ENCODE results near the gene MZT2A. TPM values are rescaled to one million over a fixed set of nuclear protein-coding genes. Genes with fewer than 3 reads are reported as not detected.
"Not testable (repeated sequence)": the region's sequence is repeated elsewhere in the genome, so short reads cannot be mapped to it uniquely, and the experiment has no call there.

MZT2A gene
- total RNA-seq, 1 donor: 52.7 TPM

GRCh38 chr2:131516011-131516410 is 23.8 kb upstream of the MZT2A start:
- no peak for DNase-seq (ENCODE audit: low read depth)
- no peak for TF ChIP-seq CTCF (IDR thresholded peaks at IDR 0.05; ENCODE audit: insufficient read depth, low read depth, low read length)
- no peak overlapping the region for H3K4me3 ChIP-seq (ENCODE audit: low read depth, low read length)

DNA sequence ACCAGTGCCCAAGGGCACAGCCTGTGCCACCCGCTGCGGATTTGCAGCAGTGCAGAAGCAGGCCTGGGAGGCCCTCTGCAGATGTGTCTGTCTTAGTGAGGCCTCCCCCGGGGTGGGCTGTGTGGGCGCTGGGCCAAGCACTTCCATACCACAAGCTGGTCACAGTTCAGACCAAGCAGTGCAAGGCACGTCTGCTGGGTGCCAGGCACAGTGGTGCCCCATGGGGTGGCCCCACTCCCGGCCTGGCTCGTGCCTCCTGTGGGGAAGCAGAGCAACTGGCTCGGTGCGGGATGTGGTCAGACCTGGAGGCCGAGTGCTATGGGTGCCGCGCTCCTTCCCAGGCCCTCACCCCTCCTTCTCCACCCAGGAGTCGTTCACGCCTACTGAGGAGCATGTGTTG is 23.0 kb upstream of the MZT2A start:
- DNase-seq (ENCODE audit: low read depth); H3K4me3 ChIP-seq (ENCODE audit: low read depth, low read length): not testable (repeated sequence)

- not testable (repeated sequence) for H3K4me3 ChIP-seq (ENCODE audit: low read depth, low read length); DNase-seq (ENCODE audit: low read depth)
Observed at GRCh38 chr2:131514408-131515166, 22.4 kb upstream of the MZT2A start.

- not testable (repeated sequence) for DNase-seq (ENCODE audit: low read depth); H3K4me3 ChIP-seq (ENCODE audit: low read depth, low read length)
Observed at GRCh38 chr2:131511969-131512870, 20.0 kb upstream of the MZT2A start.

DNA sequence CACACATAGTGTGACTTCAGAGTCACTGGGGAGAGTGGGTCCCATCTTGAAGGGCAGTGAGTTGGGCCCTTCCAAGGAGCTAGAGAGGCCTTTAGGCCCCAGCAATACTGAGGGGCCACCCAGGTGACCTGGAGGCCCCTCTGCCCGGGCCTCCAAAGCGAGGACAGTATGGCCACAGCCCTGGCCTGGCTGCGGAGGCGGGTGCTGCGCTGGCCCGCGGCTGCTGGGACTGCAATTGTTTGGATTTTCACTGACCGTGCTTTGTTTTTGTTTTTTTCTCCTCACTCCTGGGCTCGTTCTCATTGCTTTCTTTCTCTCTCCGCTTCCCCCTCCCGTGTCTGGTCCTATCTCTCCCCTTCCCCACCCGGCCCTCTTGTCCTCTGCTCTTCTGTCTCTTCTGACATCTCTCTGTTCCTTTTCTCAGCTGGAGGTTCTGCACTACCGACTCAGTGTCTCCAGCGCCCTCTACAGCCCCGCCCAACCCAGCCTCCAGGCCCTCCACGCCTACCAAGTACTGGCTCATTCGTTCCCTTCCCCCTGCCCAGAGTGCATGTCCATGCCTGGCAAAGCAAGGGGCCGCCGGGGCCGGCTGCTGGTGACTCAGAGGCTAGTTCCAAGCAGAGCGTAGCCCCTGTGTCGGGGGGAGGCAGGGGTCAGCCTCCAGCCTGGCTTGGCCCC is 19.2 kb upstream of the MZT2A start:
- DNase-seq (ENCODE audit: low read depth); H3K4me3 ChIP-seq (ENCODE audit: low read depth, low read length): not testable (repeated sequence)
- TF ChIP-seq CTCF (IDR thresholded peaks at IDR 0.05; ENCODE audit: insufficient read depth, low read depth, low read length): peak; percentile 8

DNA sequence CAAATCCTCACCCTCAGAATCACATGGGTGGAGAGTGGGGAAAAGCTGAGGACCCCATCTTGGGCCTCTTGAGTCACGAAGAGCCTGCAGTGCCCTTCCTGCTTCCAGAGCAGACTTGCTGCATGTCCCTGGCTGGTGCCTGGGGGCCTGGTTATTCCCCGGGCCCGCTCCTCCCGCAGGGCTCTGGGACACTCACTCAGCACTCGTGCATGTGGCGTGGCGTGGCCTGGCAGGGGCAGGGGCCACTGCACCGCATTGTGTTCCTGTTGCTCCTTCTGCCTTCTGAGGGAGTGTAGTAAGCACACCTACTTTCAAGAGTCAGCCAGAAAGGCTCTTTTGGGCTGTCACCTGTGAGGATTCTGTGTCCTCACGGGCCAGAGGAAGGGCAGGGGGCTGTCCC is 17.4 kb upstream of the MZT2A start:
- no peak for DNase-seq (ENCODE audit: low read depth)
- TF ChIP-seq CTCF (IDR thresholded peaks at IDR 0.05; ENCODE audit: insufficient read depth, low read depth, low read length): no peak
- H3K4me3 ChIP-seq (ENCODE audit: low read depth, low read length): no peak overlapping the region

DNA sequence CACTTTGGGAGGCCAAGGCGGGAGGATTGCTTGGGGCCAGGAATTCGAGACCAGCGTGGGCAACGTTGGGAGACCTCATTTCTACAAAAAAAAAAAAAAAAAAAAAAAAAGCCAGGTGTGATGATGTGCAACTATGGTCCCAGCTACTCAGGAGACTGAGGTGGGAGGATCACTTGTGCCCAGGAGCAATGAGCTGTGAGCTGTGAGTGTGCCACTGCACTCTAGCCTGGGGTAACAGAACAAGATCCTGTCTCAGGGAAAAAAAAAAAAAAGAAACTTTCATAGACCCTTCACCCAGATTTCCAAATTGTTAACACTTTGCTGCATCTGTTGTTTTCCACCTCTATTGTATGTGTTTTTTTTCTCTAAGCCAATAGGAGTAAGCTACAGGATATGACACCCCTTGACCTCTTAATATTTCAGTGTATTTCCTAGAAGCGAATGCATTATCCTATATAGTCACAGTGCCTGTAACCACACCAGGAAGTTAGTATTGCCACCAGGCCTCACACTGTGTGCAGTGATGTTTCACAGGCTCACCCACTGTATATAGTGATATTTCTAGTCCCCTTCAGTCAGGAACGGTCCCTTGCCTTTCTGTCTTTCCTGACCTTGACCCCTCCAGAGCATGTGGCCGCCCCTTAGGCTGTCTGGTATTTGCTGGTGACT is 12.0 kb upstream of the MZT2A start:
- DNase-seq (ENCODE audit: low read depth); H3K4me3 ChIP-seq (ENCODE audit: low read depth, low read length): not testable (repeated sequence)

DNA sequence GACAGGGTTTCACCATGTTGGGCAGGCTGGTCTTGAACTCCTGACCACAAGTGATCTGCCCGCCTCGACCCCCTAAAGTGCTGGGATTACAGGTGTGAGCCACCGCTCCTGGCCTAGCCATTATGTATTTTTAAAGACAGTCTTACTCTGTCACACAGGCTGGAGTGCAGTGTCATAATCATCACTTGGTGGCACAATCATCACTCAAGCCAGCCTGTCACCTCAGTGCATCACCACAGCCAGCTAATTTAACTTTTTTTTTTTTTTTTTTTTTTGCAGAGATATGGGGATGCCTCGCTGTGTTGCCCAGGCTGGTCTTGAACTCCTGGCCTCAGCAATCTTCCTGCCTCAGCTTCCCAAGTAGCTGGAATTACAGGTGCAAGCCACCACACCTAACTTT is 11.4 kb upstream of the MZT2A start:
- not testable (repeated sequence) for DNase-seq (ENCODE audit: low read depth); H3K4me3 ChIP-seq (ENCODE audit: low read depth, low read length)

DNA sequence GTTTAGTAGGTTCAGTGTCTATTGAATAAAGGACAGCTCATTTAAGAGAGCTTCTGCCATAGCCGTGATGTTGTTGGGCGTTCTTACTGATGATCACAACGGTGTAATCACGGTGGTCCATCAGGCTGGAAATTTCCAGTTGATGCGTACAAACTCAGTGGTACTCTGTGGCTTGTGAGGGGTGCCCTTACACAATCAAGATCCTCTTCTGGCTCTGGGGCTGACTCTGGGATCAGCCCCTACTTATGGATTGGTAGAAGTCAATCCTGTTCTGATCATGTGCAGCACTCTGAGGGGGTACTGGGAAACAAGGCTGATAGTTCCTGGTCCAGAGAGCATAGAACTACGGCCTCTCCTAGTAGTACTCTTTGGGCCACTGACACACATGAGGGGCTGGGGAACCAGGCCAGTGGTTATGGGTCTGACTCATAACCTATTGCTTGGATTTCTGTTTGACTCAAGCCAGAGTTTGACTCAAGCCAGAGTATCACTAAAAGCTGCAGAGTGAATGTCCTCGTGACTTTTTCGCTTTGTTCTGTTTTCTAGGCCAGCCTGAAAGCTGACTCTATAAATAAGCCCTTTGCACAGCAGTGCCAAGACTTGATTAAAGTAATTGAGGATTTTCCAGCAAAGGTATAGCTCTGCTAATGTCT is 6.2 kb upstream of the MZT2A start:
- peak; percentile 50 for DNase-seq (ENCODE audit: low read depth)

DNA sequence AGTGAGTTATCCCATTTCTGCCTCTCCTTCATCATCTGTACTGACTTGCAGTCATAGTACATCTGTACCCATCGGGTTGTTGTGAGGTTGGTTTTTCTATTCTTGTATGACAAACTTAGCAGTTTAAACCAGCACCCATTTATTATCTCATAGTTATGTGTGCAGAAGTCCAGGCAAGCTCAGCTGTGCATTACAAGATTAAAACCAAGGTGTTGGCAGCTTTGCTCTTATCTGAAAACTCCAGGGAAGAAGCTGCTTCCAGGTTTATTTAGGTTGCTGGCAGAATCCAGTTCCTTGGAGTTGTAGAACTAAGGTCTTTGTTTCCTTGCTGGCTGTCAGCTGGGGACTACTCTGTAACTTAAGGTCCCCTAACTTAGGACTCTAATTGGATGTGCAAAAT is 3.3 kb upstream of the MZT2A start:
- H3K4me3 ChIP-seq (ENCODE audit: low read depth, low read length); DNase-seq (ENCODE audit: low read depth): not testable (repeated sequence)

More for the DNA sequence above, 6.2 kb upstream of the MZT2A start:
- H3K4me3 ChIP-seq (ENCODE audit: low read depth, low read length): not testable (repeated sequence)

Measured in fibroblast of villous mesenchyme (primary cell).